Panc1 (cell line): ENCODE results near the gene CYSTM1. TPM values are rescaled to one million over a fixed set of nuclear protein-coding genes. Genes with fewer than 3 reads are reported as not detected.

Experiments
- ATAC-seq: fragments of 200-7000 bp; cut with Tn5 transposase; 2 replicates; pipeline ENCODE4 v1.9.1; 2020; ENCODE audit warnings: mild to moderate bottlenecking, moderate library complexity
- BruUV-seq: library from RNA; stranded (reverse); fragments of 400-500 nt; replicated peaks from 2 replicates; lab custom pipeline; 2021; lab: Mats Ljungman, UMichigan
- CTCF ChIA-PET: fragments of 300-600 bp; sonication (Branson Sonifier 250); formaldehyde crosslinking; loops from one replicate; lab custom pipeline; 2022; ENCODE audit warnings: antibody characterized with exemption; lab: Charles Lee
- POLR2A ChIA-PET: fragments of 300-600 bp; sonication (Branson Sonifier 250); formaldehyde crosslinking; loops from one replicate; lab custom pipeline; 2022; ENCODE audit warnings: antibody characterized with exemption; lab: Charles Lee
- DNase-seq: peaks from one replicate; pipeline ENCODE4 v3.0.0-alpha.2; 2010; ENCODE audit warnings: low read depth, low spot score
- H3K27ac ChIP-seq: 2 replicates; pipeline ENCODE4 v1.5.1; 2011; ENCODE audit warnings: mild to moderate bottlenecking, low read length, inconsistent platforms
- H3K27me3 ChIP-seq: fragments of 200-500 bp; sonication (Bioruptor generic); 2 replicates; pipeline ENCODE4 v1.6.0; 2014; ENCODE audit warnings: low read length, inconsistent platforms; ENCODE audit not compliant: control insufficient read depth, insufficient read depth
- H3K36me3 ChIP-seq: fragments of 200-500 bp; sonication (Bioruptor generic); 2 replicates; pipeline ENCODE4 v1.5.1; 2014; ENCODE audit warnings: inconsistent platforms, mild to moderate bottlenecking, low read length, moderate library complexity; ENCODE audit not compliant: control insufficient read depth, insufficient read depth
- H3K4me1 ChIP-seq: 2 replicates; pipeline ENCODE4 v1.5.1; 2011; ENCODE audit warnings: inconsistent platforms, mild to moderate bottlenecking, low read length, moderate library complexity; ENCODE audit not compliant: control insufficient read depth, insufficient read depth
- H3K4me3 ChIP-seq, 2 experiments: 2 replicates each; pipeline ENCODE4 v1.5.1; 2011 to 2012; ENCODE audit warnings: low read depth in 2 of 2, low read length in 2 of 2, mild to moderate bottlenecking in 2 of 2, inconsistent platforms in 1 of 2, moderate library complexity in 1 of 2
- H3K9me3 ChIP-seq: fragments of 200-500 bp; sonication (Bioruptor generic); 2 replicates; pipeline ENCODE4 v1.5.1; 2014; ENCODE audit warnings: low read depth, mild to moderate bottlenecking, inconsistent platforms, low read length, moderate library complexity; ENCODE audit not compliant: control insufficient read depth, insufficient read depth
- POLR2AphosphoS5 ChIP-seq: IDR thresholded peaks from 2 replicates; pipeline ENCODE4 v1.6.1; 2012; ENCODE audit warnings: mild to moderate bottlenecking, low read depth, low read length, moderate library complexity
- SIN3A ChIP-seq: IDR thresholded peaks from 2 replicates; pipeline ENCODE4 v1.6.1; 2012; ENCODE audit warnings: low read depth, mild to moderate bottlenecking, low read length, moderate library complexity, borderline replicate concordance; ENCODE audit not compliant: insufficient read depth
- TCF7L2 ChIP-seq: IDR thresholded peaks from 2 replicates; pipeline ENCODE4 v1.6.1; 2011; ENCODE audit warnings: mild to moderate bottlenecking, low read depth, low read length, inconsistent platforms
- in situ Hi-C: cut with HindIII; loops from 2 replicates; pipeline ENCODE4 v1.10.0; 2016; ENCODE audit warnings: low sequenced_read_pairs, low pct_unique_long_range_greater_than_20kb
- intact Hi-C: fragments of 100-400 bp; cut with micrococcal nuclease; formaldehyde crosslinking; loops from one replicate; pipeline ENCODE4 v1.10.0; 2022; ENCODE audit not compliant: unreplicated experiment
- total RNA-seq: library from RNA; stranded (reverse); gene quantifications from one replicate; pipeline ENCODE4 v1.2.1, GENCODE V29; 2021; ENCODE audit not compliant: unreplicated experiment
- TF ChIP-seq, protein P1 (sequence below), 2 experiments: IDR thresholded peaks; 2 replicates each; pipeline ENCODE4 v1.6.1; 2011 to 2012; ENCODE audit warnings: low read depth in 2 of 2, control low read depth in 1 of 2, low read length in 1 of 2, mild to moderate bottlenecking in 1 of 2, moderate library complexity in 1 of 2; ENCODE audit not compliant: insufficient read depth in 1 of 2
- TF ChIP-seq, protein P2 (sequence below): fragments of 450-650 bp; IDR thresholded peaks from 2 replicates; pipeline ENCODE4 v1.5.1; 2017; ENCODE audit warnings: mild to moderate bottlenecking

CYSTM1 gene
- total RNA-seq, 1 experiment from 2014 or later, result 126 TPM

DNA sequence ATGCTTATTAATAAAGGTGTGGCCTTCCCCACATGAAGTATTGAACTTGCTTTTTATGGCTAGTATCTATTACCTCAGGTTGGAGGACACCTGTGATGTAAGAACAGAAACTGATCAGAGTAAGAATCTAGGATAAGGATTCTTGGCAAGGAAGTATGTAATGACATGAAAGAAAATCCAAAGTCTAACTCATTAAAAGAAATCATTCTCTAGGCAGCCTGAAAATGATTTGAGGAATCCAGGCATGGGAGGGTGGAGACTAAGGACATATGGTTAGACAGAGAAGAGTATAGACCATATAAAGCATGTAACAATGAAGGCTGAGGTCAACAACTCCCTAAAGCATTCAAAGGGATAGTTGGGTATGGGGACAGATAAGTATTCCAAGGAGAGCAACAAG is 95.0 kb downstream of the CYSTM1 start:
- intact Hi-C loops, result no loop called here
- Histone ChIP-seq H3K36me3 (no peaks in the 10 kb centered on the region), H3K4me3 (no peak overlapping the region), H3K27me3 (no peaks in the 10 kb centered on the region), H3K9me3 (no peaks in the 10 kb centered on the region), H3K4me1 (no peaks in the 10 kb centered on the region), H3K27ac (no peak overlapping the region)
- TF ChIP-seq SIN3A, result no peak
- TF ChIP-seq, protein P1, sequence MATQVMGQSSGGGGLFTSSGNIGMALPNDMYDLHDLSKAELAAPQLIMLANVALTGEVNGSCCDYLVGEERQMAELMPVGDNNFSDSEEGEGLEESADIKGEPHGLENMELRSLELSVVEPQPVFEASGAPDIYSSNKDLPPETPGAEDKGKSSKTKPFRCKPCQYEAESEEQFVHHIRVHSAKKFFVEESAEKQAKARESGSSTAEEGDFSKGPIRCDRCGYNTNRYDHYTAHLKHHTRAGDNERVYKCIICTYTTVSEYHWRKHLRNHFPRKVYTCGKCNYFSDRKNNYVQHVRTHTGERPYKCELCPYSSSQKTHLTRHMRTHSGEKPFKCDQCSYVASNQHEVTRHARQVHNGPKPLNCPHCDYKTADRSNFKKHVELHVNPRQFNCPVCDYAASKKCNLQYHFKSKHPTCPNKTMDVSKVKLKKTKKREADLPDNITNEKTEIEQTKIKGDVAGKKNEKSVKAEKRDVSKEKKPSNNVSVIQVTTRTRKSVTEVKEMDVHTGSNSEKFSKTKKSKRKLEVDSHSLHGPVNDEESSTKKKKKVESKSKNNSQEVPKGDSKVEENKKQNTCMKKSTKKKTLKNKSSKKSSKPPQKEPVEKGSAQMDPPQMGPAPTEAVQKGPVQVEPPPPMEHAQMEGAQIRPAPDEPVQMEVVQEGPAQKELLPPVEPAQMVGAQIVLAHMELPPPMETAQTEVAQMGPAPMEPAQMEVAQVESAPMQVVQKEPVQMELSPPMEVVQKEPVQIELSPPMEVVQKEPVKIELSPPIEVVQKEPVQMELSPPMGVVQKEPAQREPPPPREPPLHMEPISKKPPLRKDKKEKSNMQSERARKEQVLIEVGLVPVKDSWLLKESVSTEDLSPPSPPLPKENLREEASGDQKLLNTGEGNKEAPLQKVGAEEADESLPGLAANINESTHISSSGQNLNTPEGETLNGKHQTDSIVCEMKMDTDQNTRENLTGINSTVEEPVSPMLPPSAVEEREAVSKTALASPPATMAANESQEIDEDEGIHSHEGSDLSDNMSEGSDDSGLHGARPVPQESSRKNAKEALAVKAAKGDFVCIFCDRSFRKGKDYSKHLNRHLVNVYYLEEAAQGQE (IDR thresholded peaks at IDR 0.05; ENCODE audit: insufficient read depth in 1 of 2, low read depth in 2 of 2, low read length in 1 of 2), result no peak
- ChIA-PET POLR2A (no interaction called here), CTCF (no interaction called here)
- no peak for ATAC-seq
- no TSS peak for BruUV-seq
- in situ Hi-C loops, result no loop called here
- DNase-seq, result no peak

DNA sequence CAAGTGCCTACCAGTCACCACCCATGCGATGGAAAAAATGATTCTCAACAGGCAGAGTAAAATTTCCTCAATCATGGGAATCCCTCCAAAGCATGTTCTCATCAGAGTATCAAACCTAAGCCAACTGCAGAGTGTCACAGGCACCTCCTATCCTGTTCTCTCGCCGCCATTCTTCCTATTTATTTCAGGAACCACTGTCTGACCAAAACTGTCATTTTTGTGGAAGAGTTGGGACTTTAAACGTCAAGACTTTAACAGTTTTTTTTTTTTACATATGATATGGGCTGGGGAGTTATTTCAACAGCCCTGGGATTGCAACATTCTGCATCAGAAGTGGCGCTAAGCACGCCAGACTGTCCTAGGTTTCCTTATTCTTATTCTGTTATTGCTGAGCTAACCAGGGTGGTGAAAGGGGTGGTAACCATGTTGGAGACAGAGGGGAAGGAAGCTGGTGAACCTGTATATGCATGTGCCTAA is 98.5 kb downstream of the CYSTM1 start:
- TF ChIP-seq SIN3A (no peak), POLR2AphosphoS5 (no peak), TCF7L2 (no peak)
- TF ChIP-seq, protein P1 (IDR thresholded peaks at IDR 0.05; ENCODE audit: insufficient read depth in 1 of 2, low read depth in 2 of 2, low read length in 1 of 2), result no peak
- TF ChIP-seq, protein P2, sequence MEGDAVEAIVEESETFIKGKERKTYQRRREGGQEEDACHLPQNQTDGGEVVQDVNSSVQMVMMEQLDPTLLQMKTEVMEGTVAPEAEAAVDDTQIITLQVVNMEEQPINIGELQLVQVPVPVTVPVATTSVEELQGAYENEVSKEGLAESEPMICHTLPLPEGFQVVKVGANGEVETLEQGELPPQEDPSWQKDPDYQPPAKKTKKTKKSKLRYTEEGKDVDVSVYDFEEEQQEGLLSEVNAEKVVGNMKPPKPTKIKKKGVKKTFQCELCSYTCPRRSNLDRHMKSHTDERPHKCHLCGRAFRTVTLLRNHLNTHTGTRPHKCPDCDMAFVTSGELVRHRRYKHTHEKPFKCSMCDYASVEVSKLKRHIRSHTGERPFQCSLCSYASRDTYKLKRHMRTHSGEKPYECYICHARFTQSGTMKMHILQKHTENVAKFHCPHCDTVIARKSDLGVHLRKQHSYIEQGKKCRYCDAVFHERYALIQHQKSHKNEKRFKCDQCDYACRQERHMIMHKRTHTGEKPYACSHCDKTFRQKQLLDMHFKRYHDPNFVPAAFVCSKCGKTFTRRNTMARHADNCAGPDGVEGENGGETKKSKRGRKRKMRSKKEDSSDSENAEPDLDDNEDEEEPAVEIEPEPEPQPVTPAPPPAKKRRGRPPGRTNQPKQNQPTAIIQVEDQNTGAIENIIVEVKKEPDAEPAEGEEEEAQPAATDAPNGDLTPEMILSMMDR, result no peak
- DNase-seq (no peak), ATAC-seq (no peak)
- BruUV-seq, result no TSS peak
- Histone ChIP-seq H3K27me3 (no peaks in the 10 kb centered on the region), H3K4me3 (no peak overlapping the region), H3K4me1 (no peaks in the 10 kb centered on the region), H3K9me3 (no peaks in the 10 kb centered on the region), H3K36me3 (no peaks in the 10 kb centered on the region), H3K27ac (no peak overlapping the region)
- ChIA-PET POLR2A (no interaction called here), CTCF (no interaction called here)
- in situ Hi-C loops (no loop called here), intact Hi-C loops (no loop called here)
